ENCODE results near the gene STPG4.

Gene STPG4

DNA sequence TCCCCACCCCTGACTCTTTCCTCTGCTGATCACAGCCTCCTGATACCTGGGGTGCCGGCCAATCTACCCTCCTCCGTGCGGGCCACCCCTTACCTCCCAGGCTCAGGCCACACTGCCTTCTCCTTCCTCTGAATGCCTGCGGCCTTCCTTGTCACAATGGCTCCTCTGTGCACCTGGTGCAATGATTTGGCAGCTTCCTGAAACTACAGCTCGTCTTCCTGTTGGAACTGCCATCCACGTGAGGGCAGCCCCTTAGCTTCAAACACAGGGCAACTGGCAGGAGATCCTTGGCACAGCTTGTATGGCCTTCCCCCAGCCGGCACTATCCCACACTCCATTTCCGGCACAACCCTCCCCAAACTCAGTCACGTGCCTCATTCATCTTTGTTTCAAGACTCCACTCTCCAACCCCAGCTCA lies 69.0 kb downstream of the STPG4 start:
- no peak for DNase-seq

- DNase-seq: no peak
Measured at GRCh38 chr2:47083886-47084687, 71.0 kb downstream of the STPG4 start.

DNA sequence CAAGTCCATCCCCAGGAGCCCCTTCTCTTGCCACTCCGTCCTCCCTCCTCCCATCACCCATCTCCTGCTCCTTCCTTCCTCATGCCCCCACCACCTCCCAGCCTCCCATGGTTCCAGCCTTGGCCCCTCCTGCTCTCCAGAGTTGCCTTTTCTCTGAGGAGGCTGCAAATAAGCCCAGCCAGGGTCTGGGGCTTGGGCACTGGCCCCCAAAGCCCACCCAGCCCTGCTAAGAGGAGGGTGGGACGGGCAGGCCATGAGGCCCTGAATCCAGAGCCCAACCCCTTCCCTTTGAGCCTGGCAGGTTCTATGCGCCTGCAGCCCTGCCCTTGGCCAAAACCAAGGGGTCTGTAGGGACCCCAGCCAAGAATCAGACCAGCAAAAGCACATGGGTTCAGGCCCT lies 71.6 kb downstream of the STPG4 start:
- DNase-seq: no peak

- DNase-seq: peak; percentile 35
Measured at GRCh38 chr2:47083005-47083404, 72.1 kb downstream of the STPG4 start.

DNA sequence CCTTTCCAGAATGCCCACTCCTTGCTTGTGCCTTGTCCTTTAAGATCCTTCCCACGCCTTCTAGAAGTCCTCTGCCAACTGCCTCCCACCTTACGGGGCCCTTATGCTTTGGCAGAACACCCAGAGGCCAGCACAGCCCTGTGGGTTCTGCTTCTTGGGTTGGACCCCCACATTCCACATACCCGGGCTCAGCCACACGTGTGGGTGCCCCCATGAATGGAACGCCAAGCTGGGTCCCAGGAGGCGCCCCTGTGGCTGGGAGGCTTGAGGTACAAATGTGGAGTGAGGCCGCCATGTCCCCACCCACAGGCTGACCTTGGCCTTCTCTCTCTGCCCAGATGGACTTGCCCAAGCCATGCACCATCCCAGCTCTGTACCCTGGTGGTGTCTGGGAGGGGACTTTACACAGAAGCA lies 74.2 kb downstream of the STPG4 start:
- no peak for DNase-seq

DNA sequence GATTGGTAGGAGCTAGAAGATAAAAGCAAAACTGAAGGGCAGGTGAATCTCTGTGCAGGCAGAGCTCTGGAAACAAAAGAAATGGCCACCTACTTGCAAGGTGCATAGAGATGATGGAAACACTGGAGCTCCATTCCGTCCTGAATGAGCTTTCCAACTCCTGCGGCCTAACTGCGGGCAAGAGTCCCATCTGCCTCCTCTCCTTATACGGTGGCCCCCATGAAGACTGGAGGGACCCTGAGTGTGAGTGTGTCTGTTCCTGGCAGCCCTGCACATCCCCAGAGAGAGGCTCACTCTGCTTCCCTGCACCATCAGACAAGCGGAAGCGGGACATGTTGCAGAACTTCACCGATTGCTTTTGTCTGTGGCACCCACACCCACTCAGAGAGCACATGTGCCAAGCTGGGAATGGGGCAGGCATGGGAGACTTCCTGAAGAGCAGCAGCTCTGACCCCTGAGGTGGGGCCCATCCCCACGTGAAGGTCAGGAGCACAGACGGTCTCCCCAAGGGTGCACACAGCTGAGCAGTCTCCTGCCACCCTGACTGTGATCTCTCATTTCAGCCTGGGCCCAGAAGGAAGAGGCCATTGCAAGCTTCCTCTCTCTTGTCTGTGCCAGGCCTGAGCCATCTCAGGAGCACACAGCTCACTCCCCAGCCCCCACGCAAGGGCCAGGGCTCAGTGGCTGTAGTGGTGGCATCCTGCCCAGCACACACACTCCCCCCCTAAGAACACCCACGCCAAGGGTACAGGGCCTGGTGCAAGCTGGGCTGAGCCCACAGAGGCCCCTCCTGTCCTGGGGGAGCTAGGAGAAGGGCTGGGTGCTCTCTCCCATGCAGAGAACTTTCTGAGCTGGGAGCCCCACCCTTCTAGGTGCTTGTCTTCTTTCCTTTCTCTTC lies 75.3 kb downstream of the STPG4 start:
- DNase-seq: no peak

- DNase-seq: no peak
Measured at GRCh38 chr2:47078541-47079482, 76.3 kb downstream of the STPG4 start.

DNA sequence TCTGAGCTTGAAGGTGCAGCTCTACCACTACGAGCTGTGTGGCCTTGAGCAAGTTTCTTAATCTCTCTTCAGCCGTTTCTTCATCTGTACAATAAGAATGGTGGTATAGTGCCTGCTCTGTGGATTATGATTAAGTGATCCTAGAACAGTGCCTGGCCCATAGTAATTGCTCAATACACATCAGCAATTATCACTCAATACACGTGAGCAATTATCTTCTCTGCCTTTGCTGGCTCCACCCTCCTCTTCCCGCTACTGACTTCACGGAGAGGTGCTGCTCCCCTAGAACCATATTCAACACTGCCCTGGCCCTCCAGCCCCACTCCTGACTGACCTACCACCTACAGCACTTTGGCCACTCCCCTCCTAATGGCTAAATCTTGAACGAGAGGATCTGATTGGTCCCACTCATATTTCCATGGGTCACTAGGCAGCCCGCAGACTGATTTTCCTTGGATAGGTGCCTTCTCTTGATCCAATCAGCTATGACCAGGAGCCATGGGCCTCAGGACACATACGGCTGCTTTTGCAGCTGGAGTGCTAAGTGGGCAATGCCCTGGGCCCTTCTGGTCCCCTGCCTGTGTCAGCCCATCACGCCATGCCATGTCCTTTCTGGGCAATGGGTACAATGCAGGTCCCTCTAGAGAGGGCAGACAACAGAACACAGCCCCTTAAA lies 77.5 kb downstream of the STPG4 start:
- DNase-seq: no peak

GRCh38 chr2:47076586-47077441 lies 78.3 kb downstream of the STPG4 start:
- DNase-seq: no peak

- DNase-seq: no peak
Measured at GRCh38 chr2:47076126-47076506, 79.0 kb downstream of the STPG4 start.

DNA sequence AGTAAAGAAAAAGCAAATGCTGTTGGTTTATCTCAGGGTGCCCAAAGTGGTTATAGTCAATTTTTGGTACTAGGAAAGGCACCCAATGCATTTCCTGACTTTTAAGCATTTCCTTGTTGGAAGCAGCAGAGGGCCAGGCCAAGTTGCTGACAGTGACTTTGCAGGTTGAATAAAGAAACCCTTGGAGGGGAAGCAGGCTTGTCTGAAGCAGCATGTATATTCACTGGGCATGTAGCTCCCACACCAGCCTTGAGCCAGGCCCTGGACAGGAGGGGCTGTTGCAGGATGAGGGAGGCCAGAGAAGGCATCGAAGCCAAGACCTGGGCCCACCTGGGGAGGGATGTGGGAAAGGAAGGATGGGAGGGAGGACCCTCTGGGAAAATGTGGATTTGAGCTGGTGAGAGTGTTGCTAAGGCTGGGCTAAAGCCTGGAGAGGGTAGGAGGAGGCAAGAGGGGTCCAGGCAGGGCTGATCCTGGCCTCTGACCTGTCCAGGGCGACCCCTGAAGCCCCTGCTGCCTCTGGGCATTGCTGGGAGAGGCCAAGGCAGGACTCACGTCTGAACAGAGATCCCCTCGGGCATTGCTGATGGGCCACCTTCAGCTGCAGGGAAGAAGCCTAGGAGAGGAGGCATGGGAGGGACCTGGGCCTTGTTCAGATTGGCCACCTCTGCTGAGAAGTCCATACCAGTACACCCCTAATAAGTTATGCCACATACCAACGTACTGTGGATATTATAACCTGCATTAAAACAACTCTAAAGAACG lies 79.6 kb downstream of the STPG4 start:
- DNase-seq: no peak

DNA sequence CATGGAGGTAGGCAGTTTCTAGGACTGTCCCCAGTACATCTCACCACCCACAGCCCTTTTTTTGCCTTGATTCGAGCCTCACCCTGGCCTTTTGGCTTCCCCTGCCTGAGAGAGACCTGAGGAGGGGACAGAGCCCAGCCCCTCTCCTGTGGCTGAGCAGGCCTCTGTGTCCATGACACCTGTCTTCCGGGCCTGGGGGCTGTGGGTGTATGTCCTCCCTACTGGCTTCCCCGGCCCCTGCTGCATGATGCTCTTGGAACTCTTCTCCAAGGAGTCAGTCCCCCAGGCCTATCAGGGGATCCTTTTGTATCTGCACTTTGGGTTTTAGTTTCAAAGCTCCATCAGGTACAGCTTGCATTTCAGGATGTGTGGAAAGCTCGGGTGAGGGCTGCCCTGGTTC lies 80.4 kb downstream of the STPG4 start:
- no peak for DNase-seq

- DNase-seq: no peak
Measured at GRCh38 chr2:47073641-47074040, 81.5 kb downstream of the STPG4 start.

DNA sequence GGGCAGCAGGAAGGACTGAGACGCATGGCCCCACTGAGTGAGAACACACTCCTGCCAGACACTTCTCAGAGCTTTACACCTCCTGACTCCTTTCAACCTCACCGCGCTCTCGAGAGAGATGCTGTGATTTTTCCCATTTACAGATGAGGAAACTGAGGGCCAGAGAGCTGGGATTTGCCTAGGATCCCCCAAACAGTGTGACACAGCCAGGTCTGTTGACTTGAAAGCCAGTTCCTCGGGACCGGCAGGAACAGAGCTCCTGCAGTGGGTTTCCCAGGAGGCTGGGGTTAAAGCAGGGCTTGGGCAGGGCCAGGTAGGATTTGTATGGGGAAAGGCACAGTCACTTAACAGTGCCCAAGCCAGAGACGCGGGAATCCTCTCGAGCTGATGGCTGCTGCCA lies 81.9 kb downstream of the STPG4 start:
- no peak for DNase-seq

GRCh38 chr2:47072728-47073191 lies 82.3 kb downstream of the STPG4 start:
- DNase-seq: peak; percentile 6

GRCh38 chr2:47072018-47072691 lies 83.0 kb downstream of the STPG4 start:
- DNase-seq: no peak

DNA sequence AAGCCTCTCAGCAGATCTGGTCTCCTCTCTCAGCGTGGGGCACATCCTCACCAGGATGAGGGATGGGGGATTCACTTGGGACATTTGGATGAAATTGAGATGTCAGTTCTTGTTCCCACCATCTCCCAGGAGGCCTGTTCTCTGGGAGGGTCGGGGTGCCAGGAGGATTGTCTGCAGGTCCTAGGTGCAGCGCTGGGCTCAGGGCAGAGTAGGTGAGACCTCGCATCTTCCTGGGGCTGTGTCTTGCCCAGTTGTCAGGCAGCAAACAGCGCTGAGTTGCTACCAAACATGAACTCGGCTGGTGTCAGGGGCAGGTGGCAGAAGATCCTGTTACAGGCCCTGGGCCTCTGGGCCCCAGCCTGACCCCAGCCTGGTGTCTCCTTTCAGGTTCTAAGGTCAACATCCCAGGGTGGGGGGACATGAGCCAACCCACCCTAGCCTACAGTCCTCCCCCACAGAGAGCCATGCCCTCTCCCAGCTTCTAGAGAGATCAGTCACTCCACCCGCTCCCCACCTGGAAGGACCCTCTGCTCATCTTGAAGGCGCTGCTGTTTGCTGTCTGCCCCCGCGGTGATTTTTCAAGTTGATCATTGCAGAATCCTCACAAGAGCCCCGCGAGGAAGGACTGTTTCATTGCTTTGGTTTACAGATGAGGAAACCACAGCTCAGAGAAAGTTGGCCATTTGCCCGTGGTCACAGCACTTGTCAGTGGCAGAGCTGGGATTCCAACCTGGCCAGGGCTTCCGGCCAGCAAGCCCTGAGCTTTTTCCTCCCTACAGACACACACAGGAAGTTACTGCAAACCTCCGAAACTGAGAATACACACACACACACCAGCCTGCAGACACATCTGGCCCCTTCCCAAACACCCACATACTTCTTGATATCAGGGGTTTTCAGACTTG lies 83.9 kb downstream of the STPG4 start:
- DNase-seq: peak; percentile 93

DNA sequence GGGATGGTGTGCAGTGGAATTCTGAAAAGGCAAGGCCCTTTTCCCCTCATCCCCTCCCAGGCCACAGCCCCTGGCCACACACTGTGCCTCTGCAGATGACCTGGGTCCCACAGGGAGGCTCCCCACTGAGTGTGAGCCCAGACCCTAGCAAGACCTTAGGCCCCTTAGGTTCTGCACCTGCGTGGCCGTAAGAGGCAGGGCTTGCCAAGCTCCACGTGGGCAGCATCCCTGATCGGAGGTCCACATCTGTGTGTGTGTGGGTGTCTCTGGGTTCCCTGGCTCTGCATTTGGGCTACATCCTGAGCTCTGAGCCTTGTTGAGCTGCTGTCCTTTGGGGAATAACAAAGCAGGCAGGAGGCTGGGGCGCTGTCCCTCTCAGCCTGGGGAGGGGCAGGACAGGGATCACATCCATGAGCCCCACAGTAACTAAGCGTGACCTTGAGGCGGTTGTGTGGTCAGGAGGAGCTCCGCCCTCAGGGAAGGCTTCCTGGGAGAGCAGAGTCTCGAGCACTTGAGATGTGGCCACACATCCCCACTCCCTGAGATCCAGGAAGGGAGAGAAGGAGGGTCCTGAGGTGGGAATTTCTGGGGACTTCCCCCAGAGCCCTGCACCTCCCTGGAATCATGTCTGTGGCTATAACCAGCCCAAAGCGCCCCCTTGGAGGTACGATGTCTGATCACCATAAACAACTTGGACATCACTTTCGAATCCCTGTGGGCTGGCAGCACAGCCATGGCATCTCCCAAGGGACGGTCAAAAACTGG lies 84.8 kb downstream of the STPG4 start:
- no peak for DNase-seq
